SK-N-SH treated with all-trans-retinoic acid at 6 μM for 48 hours (cell line): Measurements from ENCODE around the gene TXNRD3.

ENCODE experiments used
- ATAC-seq: fragments of 200-7000 bp; cut with Tn5 transposase; 3 replicates; pipeline ENCODE4 v1.9.1; 2020; ENCODE audit warnings: mild to moderate bottlenecking, moderate library complexity
- ARNTL ChIP-seq: fragments of 450-650 bp; formaldehyde crosslinking; IDR thresholded peaks from 2 replicates; pipeline ENCODE4 v1.5.0; 2020; ENCODE audit warnings: low read depth, mild to moderate bottlenecking, moderate library complexity, borderline replicate concordance
- BACH2 ChIP-seq: fragments of 250-450 bp; sonication (Bioruptor Pico); IDR thresholded peaks from 2 replicates; pipeline ENCODE4 v1.9.0; 2021; ENCODE audit warnings: mild to moderate bottlenecking, borderline replicate concordance
- CSDC2 ChIP-seq: fragments of 250-450 bp; sonication (Bioruptor Pico); IDR thresholded peaks from 2 replicates; pipeline ENCODE4 v1.5.0; 2020; ENCODE audit warnings: mild to moderate bottlenecking, moderate library complexity
- CSRNP3 ChIP-seq: fragments of 250-450 bp; sonication (Bioruptor Pico); IDR thresholded peaks from 2 replicates; pipeline ENCODE4 v1.5.1; 2021; ENCODE audit warnings: mild to moderate bottlenecking, moderate library complexity
- ESRRG ChIP-seq: fragments of 250-450 bp; sonication (Bioruptor Pico); IDR thresholded peaks from 2 replicates; pipeline ENCODE4 v1.6.1; 2021; ENCODE audit warnings: mild to moderate bottlenecking
- ISL1 ChIP-seq: fragments of 250-450 bp; sonication (Bioruptor Pico); IDR thresholded peaks from 2 replicates; pipeline ENCODE4 v2.1.2; 2022; ENCODE audit warnings: mild to moderate bottlenecking, moderate library complexity
- OSR1 ChIP-seq: fragments of 250-450 bp; sonication (Bioruptor Pico); IDR thresholded peaks from 2 replicates; pipeline ENCODE4 v1.8.0; 2022; ENCODE audit warnings: moderate library complexity, mild to moderate bottlenecking, inconsistent platforms
- PATZ1 ChIP-seq: fragments of 250-450 bp; sonication (Bioruptor Pico); IDR thresholded peaks from 2 replicates; pipeline ENCODE4 v1.8.0; 2020; ENCODE audit warnings: mild to moderate bottlenecking, moderate library complexity, borderline replicate concordance
- PPARA ChIP-seq: fragments of 250-450 bp; sonication (Bioruptor Pico); IDR thresholded peaks from 2 replicates; pipeline ENCODE4 v1.5.0; 2020; ENCODE audit warnings: mild to moderate bottlenecking, borderline replicate concordance
- RARB ChIP-seq: fragments of 250-450 bp; sonication (Bioruptor Pico); IDR thresholded peaks from 2 replicates; pipeline ENCODE4 v1.8.0; 2021; ENCODE audit warnings: mild to moderate bottlenecking, moderate library complexity
- TOX ChIP-seq: fragments of 250-450 bp; sonication (Bioruptor Pico); IDR thresholded peaks from 2 replicates; pipeline ENCODE4 v1.8.0; 2021; ENCODE audit warnings: mild to moderate bottlenecking, moderate library complexity, borderline replicate concordance
- TSHZ2 ChIP-seq: fragments of 250-450 bp; sonication (Bioruptor Pico); IDR thresholded peaks from 2 replicates; pipeline ENCODE4 v1.5.0; 2020; ENCODE audit warnings: mild to moderate bottlenecking, moderate library complexity
- ZC3H10 ChIP-seq: fragments of 250-450 bp; sonication (Bioruptor Pico); IDR thresholded peaks from 2 replicates; pipeline ENCODE4 v1.5.1; 2021; ENCODE audit warnings: mild to moderate bottlenecking, moderate library complexity
- ZFP3 ChIP-seq: fragments of 250-450 bp; sonication (Bioruptor Pico); IDR thresholded peaks from 2 replicates; pipeline ENCODE4 v1.5.0; 2020; ENCODE audit warnings: mild to moderate bottlenecking, moderate library complexity
- ZFP30 ChIP-seq: fragments of 450-650 bp; formaldehyde crosslinking; IDR thresholded peaks from 2 replicates; pipeline ENCODE4 v1.5.0; 2022; ENCODE audit warnings: mild to moderate bottlenecking, moderate library complexity
- ZNF565 ChIP-seq: fragments of 450-650 bp; formaldehyde crosslinking; conservative IDR thresholded peaks from 2 replicates; pipeline ENCODE4 v1.5.0; 2020; ENCODE audit warnings: low read depth, mild to moderate bottlenecking, moderate library complexity
- ZNF8 ChIP-seq: fragments of 450-650 bp; formaldehyde crosslinking; IDR thresholded peaks from 2 replicates; pipeline ENCODE4 v1.5.0; 2020; ENCODE audit warnings: mild to moderate bottlenecking, moderate library complexity
- TF ChIP-seq, protein P1 (sequence below): fragments of 250-450 bp; sonication (Bioruptor Pico); IDR thresholded peaks from 2 replicates; pipeline ENCODE4 v1.5.1; 2020; ENCODE audit warnings: low read depth, mild to moderate bottlenecking, moderate library complexity
- TF ChIP-seq, protein P2 (sequence below): fragments of 250-450 bp; sonication (Bioruptor Pico); IDR thresholded peaks from 2 replicates; pipeline ENCODE4 v1.8.0; 2021; ENCODE audit warnings: low read depth, mild to moderate bottlenecking, moderate library complexity, borderline replicate concordance

The TXNRD3 gene

GRCh38 chr3:126699011-126699410 is 44.1 kb upstream of the TXNRD3 start (continued):
- no peak for TF ChIP-seq ZC3H10

DNA sequence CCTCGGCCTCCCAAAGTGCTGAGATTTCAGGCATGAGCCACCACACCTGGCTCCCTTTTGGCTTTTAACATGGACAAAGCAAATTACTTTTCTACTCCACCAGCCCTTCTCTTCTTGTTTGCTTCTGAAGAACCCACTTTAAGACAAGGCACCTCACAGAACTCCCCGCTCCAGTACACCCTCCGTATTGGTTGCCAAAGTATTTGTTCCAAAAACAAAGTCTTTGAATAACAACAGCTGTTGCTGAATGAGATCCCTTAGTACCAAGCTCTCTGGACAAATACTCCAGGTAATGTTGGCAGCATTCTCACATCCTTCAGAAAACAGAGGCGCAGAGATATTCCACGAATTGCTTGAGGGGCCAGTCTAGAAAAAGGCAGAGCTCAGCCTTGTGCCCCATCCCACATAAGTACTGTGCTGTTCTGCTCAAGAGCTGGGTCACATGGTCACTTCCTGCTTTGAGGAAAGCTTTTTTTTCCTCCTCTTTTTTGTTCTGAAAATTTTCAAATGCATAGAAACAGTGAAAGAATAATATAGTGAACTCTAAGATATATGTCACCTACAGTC is 41.9 kb upstream of the TXNRD3 start:
- TF ChIP-seq ZNF8 (CRISPR knock-in tag): no peak
- TF ChIP-seq ZFP3 (CRISPR knock-in tag): no peak
- no peak for TF ChIP-seq ISL1 (CRISPR knock-in tag)
- no peak for TF ChIP-seq PPARA
- TF ChIP-seq CSDC2 (CRISPR knock-in tag): no peak
- TF ChIP-seq BACH2 (CRISPR knock-in tag): no peak
- no peak for TF ChIP-seq ZFP30 (CRISPR knock-in tag)
- no peak for TF ChIP-seq CSRNP3
- no peak for TF ChIP-seq ESRRG
- no peak for TF ChIP-seq ARNTL (CRISPR knock-in tag)
- TF ChIP-seq, protein P1, sequence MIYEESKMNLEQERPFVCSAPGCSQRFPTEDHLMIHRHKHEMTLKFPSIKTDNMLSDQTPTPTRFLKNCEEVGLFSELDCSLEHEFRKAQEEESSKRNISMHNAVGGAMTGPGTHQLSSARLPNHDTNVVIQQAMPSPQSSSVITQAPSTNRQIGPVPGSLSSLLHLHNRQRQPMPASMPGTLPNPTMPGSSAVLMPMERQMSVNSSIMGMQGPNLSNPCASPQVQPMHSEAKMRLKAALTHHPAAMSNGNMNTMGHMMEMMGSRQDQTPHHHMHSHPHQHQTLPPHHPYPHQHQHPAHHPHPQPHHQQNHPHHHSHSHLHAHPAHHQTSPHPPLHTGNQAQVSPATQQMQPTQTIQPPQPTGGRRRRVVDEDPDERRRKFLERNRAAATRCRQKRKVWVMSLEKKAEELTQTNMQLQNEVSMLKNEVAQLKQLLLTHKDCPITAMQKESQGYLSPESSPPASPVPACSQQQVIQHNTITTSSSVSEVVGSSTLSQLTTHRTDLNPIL: no peak
- TF ChIP-seq TOX (CRISPR knock-in tag): no peak
- TF ChIP-seq RARB: no peak
- no peak for TF ChIP-seq ZNF565
- TF ChIP-seq PATZ1 (CRISPR knock-in tag): no peak
- ATAC-seq: no peak

GRCh38 chr3:126693921-126694320 is 39.0 kb upstream of the TXNRD3 start:
- TF ChIP-seq CSDC2 (CRISPR knock-in tag): no peak
- ATAC-seq: no peak

- no peak for ATAC-seq
- no peak for TF ChIP-seq ZNF8 (CRISPR knock-in tag)
- no peak for TF ChIP-seq ZFP30 (CRISPR knock-in tag)
- TF ChIP-seq BACH2 (CRISPR knock-in tag): no peak
- no peak for TF ChIP-seq ZNF565
- TF ChIP-seq CSDC2 (CRISPR knock-in tag): no peak
- TF ChIP-seq, protein P2, sequence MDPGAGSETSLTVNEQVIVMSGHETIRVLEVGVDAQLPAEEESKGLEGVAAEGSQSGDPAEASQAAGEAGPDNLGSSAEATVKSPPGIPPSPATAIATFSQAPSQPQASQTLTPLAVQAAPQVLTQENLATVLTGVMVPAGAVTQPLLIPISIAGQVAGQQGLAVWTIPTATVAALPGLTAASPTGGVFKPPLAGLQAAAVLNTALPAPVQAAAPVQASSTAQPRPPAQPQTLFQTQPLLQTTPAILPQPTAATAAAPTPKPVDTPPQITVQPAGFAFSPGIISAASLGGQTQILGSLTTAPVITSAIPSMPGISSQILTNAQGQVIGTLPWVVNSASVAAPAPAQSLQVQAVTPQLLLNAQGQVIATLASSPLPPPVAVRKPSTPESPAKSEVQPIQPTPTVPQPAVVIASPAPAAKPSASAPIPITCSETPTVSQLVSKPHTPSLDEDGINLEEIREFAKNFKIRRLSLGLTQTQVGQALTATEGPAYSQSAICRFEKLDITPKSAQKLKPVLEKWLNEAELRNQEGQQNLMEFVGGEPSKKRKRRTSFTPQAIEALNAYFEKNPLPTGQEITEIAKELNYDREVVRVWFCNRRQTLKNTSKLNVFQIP: no peak
- TF ChIP-seq, protein P1: no peak
- TF ChIP-seq CSRNP3: no peak
- TF ChIP-seq ESRRG: no peak
Observed at GRCh38 chr3:126692858-126693257, 37.9 kb upstream of the TXNRD3 start.

GRCh38 chr3:126691765-126692164 is 36.8 kb upstream of the TXNRD3 start:
- no peak for ATAC-seq
- TF ChIP-seq CSRNP3 (no peak), TSHZ2 (CRISPR knock-in tag) (no peak), PPARA (no peak), ZFP30 (CRISPR knock-in tag) (no peak), BACH2 (CRISPR knock-in tag) (no peak), ARNTL (CRISPR knock-in tag) (no peak), OSR1 (CRISPR knock-in tag) (no peak), ISL1 (CRISPR knock-in tag) (no peak)
